Stimulated activated CD4-positive, alpha-beta T cell treated with anti-CD3 and anti-CD28 coated beads, Interleukin-4, amount 100 ng/mL, for 1 hour (primary cell): ENCODE results near the gene VPS45.
"Not testable (repeated sequence)": the region's sequence is repeated elsewhere in the genome, so short reads cannot be mapped to it uniquely, and the experiment has no call there.

Experiments
- DNase-seq: peaks from one replicate; pipeline ENCODE4 v3.0.0-alpha.2; 2020

VPS45 gene

GRCh38 chr1:150161747-150162581 lies 94.4 kb downstream of the VPS45 start:
- no peak for DNase-seq

DNA sequence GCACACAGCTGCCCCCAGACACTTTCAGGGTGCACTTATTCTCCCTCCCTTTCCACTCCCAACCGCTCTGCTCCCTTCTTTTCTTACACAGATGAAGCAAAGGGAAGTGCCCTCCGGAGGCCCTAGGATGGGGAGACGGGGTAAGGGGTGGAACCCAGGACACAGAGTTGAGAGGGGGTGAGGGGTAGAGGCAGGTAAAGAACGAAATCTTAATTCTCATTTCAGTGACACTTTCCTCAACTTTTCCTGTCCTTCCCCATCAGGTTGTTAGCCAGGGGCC lies 94.9 kb downstream of the VPS45 start:
- DNase-seq: no peak

- no peak for DNase-seq
These were observed 95.5 kb downstream of the VPS45 start for GRCh38 chr1:150162862-150163706.

DNA sequence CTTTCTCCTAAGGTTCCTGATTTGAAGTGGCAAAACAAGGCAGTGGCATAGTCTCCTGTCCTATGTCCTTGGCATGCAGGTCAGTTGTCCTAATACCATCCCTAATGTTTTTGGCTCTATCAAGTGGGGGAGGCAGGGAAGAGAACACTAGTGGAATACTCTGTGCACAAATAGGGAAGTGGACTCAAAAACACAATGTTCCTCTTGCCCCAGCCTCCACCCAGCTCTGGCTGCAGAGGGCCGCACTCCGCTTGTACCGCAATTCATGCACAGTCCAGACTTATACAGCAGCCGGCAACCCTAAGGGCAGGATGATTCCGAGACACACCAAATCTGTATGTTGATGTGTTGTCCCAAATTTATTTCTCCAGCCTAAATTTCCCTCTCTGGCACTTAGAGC lies 96.6 kb downstream of the VPS45 start:
- no peak for DNase-seq

DNA sequence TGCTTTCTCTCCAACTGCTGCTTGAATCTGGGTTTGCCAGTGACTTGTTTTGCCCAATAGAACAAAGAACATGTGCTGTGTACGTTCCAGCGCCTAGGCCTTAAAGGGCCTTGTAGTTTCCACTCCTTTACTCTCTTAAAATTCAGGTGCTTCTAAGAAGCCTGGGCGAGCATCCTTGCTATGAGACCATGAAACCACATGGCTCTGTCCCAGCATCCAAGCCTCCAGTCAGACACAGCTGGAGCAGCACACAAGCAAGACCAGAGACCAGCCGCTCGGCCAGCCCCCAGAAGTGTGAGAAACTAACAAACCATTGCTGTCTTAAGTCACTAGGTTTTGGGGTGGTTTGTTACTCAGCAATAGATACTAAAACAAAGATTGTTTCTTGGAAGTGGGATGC lies 97.2 kb downstream of the VPS45 start:
- no peak for DNase-seq

DNA sequence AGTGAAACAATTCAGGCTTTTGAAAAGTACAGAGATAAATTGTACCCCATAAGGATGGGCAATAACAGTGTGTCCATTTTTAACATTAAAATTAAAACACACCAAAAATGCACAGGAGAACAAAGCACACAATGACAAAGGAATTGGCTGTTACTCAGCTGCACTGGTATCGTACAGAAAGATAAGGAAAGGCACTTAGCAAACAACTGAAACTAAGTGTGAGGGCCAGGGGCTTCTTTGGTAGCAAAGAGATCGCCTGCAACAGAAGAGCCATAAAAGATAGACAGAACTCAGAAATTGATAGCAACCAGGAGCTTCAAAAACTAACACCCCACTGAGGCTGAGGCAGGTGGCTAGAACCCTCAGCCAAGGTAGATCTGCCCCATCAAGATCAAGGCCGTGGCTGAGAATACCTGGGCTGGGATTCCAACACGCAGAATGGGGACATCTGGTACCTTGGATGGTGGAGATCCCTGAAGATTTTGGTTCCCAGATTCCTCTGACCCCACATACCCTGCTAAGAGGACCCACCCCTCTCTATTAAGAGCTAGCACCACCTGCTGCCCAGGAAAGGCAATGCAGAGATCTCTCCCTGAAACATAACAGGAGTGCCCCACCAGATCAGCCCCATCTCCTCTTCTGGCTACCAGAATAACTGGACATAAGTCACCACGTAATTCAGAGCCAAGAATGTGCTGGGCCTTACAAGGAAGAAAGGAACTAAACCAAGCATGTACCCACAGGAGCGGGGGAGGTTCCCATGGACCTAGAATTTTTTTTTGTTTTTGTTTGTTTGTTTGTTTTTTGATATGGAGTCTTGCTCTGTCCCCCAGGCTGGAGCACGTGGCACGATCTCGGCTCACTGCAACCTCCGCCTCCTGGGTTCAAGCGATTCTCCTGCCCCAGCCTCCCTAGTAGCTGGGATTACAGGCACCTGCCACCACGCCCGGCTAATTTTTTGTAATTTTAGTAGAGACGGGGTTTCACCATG lies 98.3 kb downstream of the VPS45 start:
- peak; percentile 54 for DNase-seq

DNA sequence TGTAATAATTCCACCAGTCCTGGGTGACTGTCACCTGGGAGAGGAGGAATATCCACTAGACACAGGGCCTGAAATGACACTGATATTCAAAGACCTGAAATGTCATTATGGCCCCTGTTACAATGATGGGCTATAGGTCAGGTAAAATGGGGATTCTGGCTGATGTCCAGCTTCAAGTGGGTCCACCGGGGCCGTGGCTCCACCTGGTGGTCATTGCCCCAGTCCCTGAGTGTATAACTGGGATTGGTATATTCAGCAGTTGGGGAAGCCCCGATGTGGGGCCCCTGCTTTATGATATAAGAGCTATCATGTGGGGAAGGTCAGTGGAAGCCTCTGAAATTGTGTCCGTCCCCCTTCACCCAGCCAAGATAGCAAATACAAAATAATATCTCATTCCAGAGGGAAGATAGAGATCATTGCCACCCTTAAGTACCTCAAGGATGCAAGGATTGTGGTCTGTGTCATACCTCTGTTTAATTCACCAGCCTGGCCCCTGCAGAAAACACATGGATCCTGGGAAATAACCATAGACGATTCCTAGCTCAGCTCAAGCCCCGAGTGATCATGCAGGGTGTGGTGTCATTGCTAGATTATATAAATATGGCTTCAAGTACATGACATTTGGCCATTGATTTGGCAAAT lies 101.5 kb downstream of the VPS45 start:
- peak; percentile 47 for DNase-seq

GRCh38 chr1:150171801-150172200 lies 104.2 kb downstream of the VPS45 start:
- no peak for DNase-seq

GRCh38 chr1:150173141-150173585 lies 105.6 kb downstream of the VPS45 start:
- no peak for DNase-seq

- no peak for DNase-seq
These were observed 109.0 kb downstream of the VPS45 start for GRCh38 chr1:150176593-150176992.

DNA sequence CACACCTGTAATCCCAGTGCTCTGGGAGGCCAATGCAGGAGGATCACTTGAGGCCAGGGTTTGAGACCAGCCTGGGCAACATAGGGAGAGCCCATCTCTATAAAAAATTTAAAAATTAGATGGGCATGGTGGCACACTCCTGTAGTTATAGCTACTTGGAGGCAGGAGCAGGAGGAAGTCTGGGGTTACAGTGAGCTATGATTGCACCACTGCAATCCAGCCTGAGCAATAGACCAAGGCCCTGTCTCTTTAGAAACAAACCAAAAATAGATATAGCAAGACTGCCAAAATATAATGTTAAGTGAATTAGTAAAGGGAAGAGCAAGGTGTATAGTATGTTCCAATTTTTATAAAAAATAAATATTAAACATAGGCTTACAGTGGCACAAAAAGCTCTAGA lies 111.0 kb downstream of the VPS45 start:
- no peak for DNase-seq

GRCh38 chr1:150179867-150180266 lies 112.3 kb downstream of the VPS45 start:
- no peak for DNase-seq

DNA sequence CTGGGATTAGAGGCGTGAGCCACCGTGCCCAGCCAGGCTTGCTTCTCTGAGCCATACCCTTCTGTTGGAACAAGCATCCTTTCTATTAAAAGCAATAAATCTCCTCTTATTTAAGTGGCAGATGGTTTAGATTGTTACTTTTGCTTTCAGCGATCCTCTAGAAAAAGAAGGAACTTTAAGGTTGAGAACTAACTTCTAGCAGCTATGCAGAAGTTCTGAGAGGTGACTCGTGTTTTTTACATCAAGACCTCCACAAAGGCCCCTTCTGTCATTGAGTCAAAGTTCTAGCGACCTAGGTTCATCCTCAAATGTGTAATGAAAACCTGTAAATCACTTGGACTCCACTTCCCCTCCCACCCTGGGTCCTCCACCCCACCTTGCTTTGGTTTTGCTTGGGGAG lies 112.9 kb downstream of the VPS45 start:
- DNase-seq: no peak

DNA sequence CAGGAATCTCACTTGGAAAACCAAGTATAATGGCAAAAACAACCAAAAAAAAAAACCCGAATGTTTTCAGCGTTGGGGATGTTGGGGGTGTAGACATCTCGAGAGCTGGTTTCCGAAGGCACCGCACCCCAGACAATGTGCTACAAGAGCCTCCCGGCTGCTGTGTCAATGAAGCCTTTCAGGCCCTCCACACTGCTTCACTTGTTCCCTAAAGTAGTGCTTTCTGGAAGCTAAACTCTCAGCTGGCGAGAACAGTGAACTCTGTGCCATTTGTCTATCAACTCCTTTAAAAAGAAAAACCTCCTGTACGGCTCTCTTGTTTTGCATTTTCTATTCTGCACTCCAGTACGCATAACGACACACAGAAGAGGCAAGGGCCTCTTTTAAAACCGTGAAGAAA lies 114.7 kb downstream of the VPS45 start:
- no peak for DNase-seq

DNA sequence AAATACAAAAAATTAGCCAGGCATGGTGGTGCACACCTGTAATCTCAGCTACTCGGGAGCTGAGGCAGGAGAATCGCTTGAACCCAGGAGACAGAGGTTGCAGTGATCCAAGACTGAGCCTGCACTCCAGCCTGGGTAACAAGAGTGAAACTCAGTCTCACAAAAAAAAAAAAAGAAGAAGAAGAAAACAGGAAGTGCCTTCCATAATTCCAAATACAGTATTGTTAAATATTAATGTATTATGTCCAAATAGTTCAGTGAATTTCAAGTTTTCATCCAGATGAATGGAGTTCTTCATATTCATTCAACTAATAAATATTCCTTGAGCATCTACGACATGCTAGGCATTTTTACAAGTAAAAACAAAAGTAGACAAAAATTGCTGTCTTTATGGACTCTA lies 115.5 kb downstream of the VPS45 start:
- no peak for DNase-seq

DNA sequence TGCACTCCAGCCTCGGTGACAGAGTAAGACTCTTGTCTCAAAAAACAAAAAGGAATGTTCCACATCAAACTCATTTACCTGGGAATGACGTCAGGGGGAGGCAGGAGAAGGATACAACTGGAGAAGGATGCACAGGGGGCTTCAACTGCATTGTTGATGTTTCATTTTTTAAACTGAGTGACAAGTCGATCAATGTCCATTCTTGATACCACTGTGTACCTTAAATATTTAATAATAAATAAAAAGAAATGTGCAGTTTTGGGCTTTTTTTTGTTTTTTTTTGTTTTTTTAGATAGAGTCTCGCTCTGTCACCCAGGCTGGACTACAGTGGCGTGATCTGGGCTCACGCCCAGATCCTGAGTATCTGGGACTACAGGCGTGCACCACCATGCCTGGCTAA lies 117.9 kb downstream of the VPS45 start:
- no peak for DNase-seq

DNA sequence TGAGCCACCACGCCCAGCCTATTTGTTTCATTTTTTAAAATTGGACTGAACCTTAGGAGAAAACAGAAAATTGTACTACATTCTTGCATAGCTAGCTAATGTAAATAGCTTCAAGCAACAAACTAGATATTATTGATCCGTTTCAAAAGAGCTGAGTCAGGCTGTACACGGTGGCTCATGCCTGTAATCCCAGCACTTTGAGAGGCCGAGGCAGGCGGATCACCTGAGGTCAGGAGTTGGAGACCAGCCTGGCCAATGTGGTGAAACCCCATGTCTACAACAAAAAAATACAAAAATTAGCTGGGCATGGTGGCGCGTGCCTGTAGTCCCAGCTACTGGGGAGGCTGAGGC lies 118.8 kb downstream of the VPS45 start:
- DNase-seq: not testable (repeated sequence)

DNA sequence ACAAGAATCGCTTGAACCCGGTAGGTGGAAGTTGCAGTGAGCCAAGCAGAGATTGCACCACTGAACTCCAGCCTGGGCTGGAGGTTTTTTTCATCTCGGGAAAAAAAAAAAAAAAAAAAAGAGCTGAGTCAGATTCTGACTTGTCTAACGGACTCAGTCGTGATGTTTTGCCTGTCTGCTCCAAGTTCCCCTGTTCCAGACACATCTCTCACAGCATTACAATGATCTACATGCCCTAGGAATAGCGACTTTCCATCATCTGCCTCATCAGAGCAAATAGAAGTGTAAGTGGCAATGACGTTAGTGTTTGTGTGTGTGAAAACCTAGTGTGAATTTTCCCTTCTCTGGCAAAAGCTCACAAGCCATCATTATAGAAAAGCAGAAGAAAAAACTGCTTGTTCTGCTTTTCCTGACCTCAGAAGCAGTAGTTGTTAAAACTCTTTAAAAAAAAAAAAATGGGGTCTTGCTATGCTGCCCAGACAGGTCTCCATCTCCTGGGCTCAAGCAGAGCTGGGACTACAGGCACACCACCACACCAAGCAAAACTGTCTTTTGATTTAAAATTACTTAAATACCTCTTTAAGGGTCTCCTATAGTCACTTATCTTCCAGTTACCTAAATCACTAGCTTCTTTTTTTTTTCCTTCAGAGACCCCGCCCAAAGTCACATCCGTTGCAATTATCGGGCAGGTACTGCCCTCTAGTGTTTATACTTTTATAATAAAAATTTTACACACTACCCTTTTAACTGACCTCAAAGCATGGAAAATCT lies 119.4 kb downstream of the VPS45 start:
- no peak for DNase-seq

DNA sequence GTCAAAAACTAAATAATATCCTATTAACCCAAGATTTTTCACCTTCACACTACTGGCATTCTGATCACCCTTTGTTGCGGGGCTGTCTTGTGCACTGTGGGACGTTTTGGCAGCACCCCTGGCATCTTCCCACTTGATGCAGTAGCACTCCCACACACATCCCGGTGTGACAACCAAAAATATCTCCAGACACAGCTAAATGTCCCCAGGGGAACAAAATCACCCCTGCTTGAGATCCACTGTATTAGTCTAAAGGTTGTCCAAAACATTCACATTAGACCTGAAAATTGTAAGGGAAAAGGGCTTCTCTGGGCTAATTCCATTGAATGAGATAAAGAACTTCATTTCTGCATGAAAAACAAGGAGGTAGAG lies 120.0 kb downstream of the VPS45 start:
- DNase-seq: no peak

DNA sequence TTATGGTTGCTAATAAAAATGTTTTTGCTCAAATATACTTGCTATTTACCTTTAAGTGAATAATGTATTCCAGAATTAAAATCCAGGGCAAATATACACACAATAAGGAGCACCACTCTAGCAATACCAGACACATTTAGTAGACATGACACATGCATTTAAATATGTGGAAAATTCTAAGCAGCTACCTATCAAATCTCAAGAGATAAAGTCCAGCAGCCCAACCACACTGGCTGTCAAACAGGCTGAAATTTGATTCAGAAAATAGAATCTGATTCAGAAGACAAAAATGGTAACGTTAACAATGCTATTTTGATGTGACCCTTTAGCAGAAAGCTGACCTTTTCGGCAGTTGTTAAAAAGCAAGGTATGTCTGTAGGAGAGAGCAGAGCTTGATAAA lies 124.4 kb downstream of the VPS45 start:
- DNase-seq: no peak

DNA sequence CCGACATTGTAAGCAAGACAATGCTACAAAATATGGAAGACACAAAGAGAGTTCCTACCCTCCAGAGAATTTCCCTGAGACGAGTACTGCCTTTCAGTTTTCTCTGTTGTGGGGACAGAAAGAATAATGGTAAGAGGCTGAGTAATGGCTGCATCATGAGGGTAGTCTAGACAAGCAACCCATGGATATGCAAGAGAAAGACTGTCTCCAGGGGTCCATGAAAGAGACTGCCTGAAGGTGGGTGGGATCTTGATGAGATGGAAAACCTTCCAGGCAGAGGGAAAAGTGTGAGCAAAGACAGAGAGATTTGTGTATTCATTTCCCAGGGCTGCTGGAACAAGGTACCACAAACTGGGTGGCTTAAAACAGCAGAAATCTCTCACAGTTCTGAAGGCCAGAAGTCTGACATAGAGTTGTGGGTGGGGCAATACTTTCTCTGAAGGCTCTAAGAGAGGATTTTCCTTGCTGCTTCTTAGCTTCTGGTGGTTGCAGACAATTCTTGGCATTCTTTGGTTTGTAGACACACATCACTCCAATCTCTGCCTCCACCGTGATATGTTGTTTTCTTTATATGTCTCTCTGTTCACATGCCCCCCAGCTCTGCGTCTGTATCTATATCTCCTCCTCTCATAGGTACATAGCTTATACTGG lies 126.9 kb downstream of the VPS45 start:
- no peak for DNase-seq
